ENCODE data around the gene KCNAB1. TPM values are rescaled to one million over a fixed set of nuclear protein-coding genes. Genes with fewer than 3 reads are reported as not detected.
"Not testable (repeated sequence)": the region's sequence is repeated elsewhere in the genome, so short reads cannot be mapped to it uniquely, and the experiment has no call there.

Gene KCNAB1
- total RNA-seq, 2 donors from 2014 or later = 0.26 TPM; not detected in 1

GRCh38 chr3:156569881-156570280 is 449.5 kb downstream of the KCNAB1 start:
- ATAC-seq, H3K27ac Mint-ChIP-seq, DNase-seq: not testable (repeated sequence)

DNA sequence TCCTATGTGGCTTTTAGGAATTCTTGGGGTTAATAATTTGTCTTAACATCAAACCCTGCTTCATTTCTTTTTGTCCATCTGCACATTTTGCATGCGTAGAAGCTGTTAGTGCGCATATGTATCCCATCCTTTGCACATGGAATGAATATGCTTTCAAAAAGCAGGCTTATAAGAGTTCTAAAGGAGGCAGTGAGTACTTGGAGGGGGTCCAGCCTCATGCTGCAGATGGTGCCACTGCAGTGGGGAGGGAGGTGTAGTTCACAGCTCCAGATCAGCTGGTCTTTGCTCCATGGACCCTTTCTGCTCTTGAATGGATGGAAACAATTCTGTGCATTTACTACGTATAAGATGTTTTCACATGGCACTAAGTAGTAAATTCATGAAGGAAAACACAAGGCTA is 455.3 kb downstream of the KCNAB1 start:
- H3K9me3 ChIP-seq (ENCODE audit: control insufficient read depth, low read length, poor library complexity, severe bottlenecking) = no peaks in the 10 kb centered on the region
- Mint-ChIP-seq H3K4me1 (peaks cover 2% of the 10 kb centered on the region), H3K4me3 (no peak overlapping the region), H3K27me3 (peaks cover 69% of the 10 kb centered on the region), H3K36me3 (ENCODE audit: low read depth) (peaks cover 6% of the 10 kb centered on the region), H3K27ac (no peak overlapping the region)
- no peak for DNase-seq
- no peak for ATAC-seq

More at GRCh38 chr3:156569881-156570280, 449.5 kb downstream of the KCNAB1 start:
- H3K4me3 Mint-ChIP-seq; H3K36me3 Mint-ChIP-seq (ENCODE audit: low read depth); H3K4me1 Mint-ChIP-seq; H3K9me3 ChIP-seq (ENCODE audit: control insufficient read depth, low read length, poor library complexity, severe bottlenecking): not testable (repeated sequence)
- H3K27me3 Mint-ChIP-seq = peaks cover 54% of the 10 kb centered on the region

DNA sequence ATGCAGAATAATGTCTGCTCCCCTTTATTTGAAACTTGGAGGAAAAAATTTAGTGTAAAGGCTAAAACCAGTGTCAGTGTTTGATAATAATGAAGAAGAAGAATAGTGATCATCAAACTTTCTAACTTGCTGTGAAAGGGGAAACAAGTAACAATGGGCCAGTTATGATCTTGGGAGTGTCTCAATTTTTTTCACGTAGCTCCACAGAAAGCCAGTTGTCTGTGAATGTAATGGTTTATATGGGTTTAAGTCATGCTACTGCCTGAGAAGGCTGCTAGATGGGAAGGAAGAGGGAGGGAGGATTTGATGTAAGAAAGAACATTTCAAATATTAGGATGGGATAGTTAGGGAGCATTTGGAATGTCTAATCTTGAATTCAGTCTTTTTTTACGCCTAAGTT is 455.7 kb downstream of the KCNAB1 start:
- DNase-seq (no peak), ATAC-seq (no peak)
- Mint-ChIP-seq H3K36me3 (ENCODE audit: low read depth) (peaks cover 6% of the 10 kb centered on the region), H3K27me3 (peaks cover 65% of the 10 kb centered on the region), H3K4me3 (no peak overlapping the region), H3K27ac (no peak overlapping the region), H3K4me1 (peaks cover 2% of the 10 kb centered on the region)
- no peaks in the 10 kb centered on the region for H3K9me3 ChIP-seq (ENCODE audit: control insufficient read depth, low read length, poor library complexity, severe bottlenecking)

- no peaks in the 10 kb centered on the region for H3K4me1 Mint-ChIP-seq
- no peak for DNase-seq
- H3K4me3 Mint-ChIP-seq = no peak overlapping the region
- H3K27me3 Mint-ChIP-seq = peaks cover 57% of the 10 kb centered on the region
- H3K36me3 Mint-ChIP-seq (ENCODE audit: low read depth) = peaks cover 6% of the 10 kb centered on the region
- no peak overlapping the region for H3K27ac Mint-ChIP-seq
- no peaks in the 10 kb centered on the region for H3K9me3 ChIP-seq (ENCODE audit: control insufficient read depth, low read length, poor library complexity, severe bottlenecking)
- ATAC-seq = no peak
Observed at GRCh38 chr3:156576651-156577348, 456.4 kb downstream of the KCNAB1 start.

GRCh38 chr3:156577736-156578135 is 457.4 kb downstream of the KCNAB1 start:
- no peaks in the 10 kb centered on the region for H3K4me1 Mint-ChIP-seq

DNA sequence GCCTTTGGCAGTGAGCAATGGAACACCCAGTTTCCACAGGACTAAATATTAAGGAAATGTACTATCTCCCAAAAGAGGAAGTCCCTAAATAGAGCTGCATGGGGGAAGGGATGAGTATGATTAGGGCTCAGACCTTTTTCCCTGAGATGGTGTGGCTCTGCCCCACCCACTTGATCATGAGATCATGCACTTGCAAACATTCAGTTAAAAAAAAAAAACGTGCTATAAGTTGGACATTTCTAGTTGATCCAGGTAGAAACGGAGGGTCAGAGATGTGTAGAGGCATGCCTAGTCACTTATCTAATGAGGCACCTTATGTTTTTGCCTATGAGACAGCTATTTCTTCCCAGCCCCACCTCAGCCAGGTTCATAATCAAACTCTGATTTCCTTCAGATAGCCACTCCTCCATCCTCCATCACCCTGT is 459.1 kb downstream of the KCNAB1 start:
- Mint-ChIP-seq H3K27me3 (peaks cover 33% of the 10 kb centered on the region), H3K4me1 (peaks cover 5% of the 10 kb centered on the region), H3K27ac (no peak overlapping the region), H3K4me3 (no peak overlapping the region), H3K36me3 (ENCODE audit: low read depth) (peaks cover 3% of the 10 kb centered on the region)
- DNase-seq (no peak), ATAC-seq (no peak)
- H3K9me3 ChIP-seq (ENCODE audit: control insufficient read depth, low read length, poor library complexity, severe bottlenecking) = no peaks in the 10 kb centered on the region

More at GRCh38 chr3:156577736-156578135, 457.4 kb downstream of the KCNAB1 start:
- peaks cover 48% of the 10 kb centered on the region for H3K27me3 Mint-ChIP-seq
- no peak overlapping the region for H3K4me3 Mint-ChIP-seq
- H3K36me3 Mint-ChIP-seq (ENCODE audit: low read depth) = peaks cover 6% of the 10 kb centered on the region
- H3K9me3 ChIP-seq (ENCODE audit: control insufficient read depth, low read length, poor library complexity, severe bottlenecking) = no peaks in the 10 kb centered on the region
- ATAC-seq (no peak), DNase-seq (no peak)
- H3K27ac Mint-ChIP-seq = no peak overlapping the region

DNA sequence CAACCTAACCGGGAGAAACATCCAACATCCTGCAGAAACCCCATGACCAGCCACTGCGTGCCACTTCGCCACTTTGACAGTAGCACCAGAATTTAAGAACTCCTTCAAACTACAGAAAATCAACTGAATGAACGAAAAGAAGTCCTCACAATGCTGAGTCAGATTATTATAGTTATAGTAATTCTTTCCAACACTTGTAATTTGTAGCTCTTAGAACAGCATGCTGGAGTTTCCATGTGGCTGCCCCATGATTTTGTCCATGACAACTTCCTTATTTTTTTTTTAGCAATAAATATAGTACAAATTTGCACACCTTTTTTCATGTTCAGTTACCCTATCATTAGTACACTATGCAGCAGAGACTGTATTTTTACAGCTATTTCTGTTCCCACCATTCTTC is 460.7 kb downstream of the KCNAB1 start:
- no peak for DNase-seq
- no peak for ATAC-seq
- Mint-ChIP-seq H3K36me3 (ENCODE audit: low read depth) (no peaks in the 10 kb centered on the region), H3K27me3 (peaks cover 20% of the 10 kb centered on the region), H3K27ac (no peak overlapping the region), H3K4me1 (peaks cover 5% of the 10 kb centered on the region), H3K4me3 (no peak overlapping the region)
- H3K9me3 ChIP-seq (ENCODE audit: control insufficient read depth, low read length, poor library complexity, severe bottlenecking) = no peaks in the 10 kb centered on the region

DNA sequence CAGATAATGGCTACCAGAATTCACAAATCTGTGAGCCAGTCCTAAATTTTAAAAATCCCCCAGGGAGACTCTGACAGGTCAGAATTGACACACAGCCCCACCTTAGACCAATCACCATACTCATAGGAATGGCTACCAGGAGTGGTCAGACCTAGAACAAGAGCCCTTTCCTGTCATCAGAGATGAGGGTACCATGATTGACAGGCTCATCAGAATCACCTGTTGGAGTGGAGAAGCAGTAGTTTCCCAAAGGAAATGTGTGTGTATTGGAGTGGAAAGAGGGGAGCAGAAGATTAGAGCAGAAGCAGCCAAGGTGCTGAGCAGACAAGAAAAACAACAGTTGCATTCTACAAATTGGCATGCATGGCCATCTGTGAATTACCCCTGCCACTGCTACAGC is 461.6 kb downstream of the KCNAB1 start:
- no peak overlapping the region for H3K4me3 Mint-ChIP-seq
- DNase-seq = no peak
- H3K4me1 Mint-ChIP-seq = peaks cover 5% of the 10 kb centered on the region
- ATAC-seq = no peak
- H3K36me3 Mint-ChIP-seq (ENCODE audit: low read depth) = no peaks in the 10 kb centered on the region
- H3K27me3 Mint-ChIP-seq = peaks cover 11% of the 10 kb centered on the region
- no peak overlapping the region for H3K27ac Mint-ChIP-seq
- H3K9me3 ChIP-seq (ENCODE audit: control insufficient read depth, low read length, poor library complexity, severe bottlenecking) = no peaks in the 10 kb centered on the region

- ATAC-seq (no peak), DNase-seq (no peak)
- no peaks in the 10 kb centered on the region for H3K9me3 ChIP-seq (ENCODE audit: control insufficient read depth, low read length, poor library complexity, severe bottlenecking)
- Mint-ChIP-seq H3K27me3 (peaks cover 10% of the 10 kb centered on the region), H3K4me1 (peaks cover 5% of the 10 kb centered on the region), H3K4me3 (no peak overlapping the region), H3K27ac (no peak overlapping the region), H3K36me3 (ENCODE audit: low read depth) (no peaks in the 10 kb centered on the region)
Observed at GRCh38 chr3:156582532-156583183, 462.3 kb downstream of the KCNAB1 start.

DNA sequence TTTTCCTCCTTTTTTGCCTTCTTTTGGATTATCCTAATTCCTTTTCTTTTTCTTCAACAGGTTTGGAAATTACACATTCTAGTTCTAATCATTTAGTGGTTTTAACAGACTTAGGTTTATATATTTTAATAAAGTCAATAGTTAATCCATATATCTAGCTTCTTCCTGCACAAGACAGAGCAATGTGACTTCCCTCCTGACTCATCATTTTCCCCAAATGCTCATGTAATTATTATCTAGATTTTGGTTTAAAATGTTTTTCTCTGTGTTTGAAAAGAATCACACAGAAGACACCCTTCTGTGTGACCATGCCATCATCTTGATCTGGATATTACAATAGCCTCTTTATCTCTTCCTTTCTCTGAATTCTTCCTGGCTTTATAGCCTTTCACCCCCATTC is 463.1 kb downstream of the KCNAB1 start:
- no peak overlapping the region for H3K27ac Mint-ChIP-seq
- ATAC-seq (no peak), DNase-seq (no peak)
- H3K36me3 Mint-ChIP-seq (ENCODE audit: low read depth) = no peaks in the 10 kb centered on the region
- no peaks in the 10 kb centered on the region for H3K9me3 ChIP-seq (ENCODE audit: control insufficient read depth, low read length, poor library complexity, severe bottlenecking)
- H3K27me3 Mint-ChIP-seq = peaks cover 10% of the 10 kb centered on the region
- H3K4me1 Mint-ChIP-seq = peaks cover 5% of the 10 kb centered on the region
- no peak overlapping the region for H3K4me3 Mint-ChIP-seq

DNA sequence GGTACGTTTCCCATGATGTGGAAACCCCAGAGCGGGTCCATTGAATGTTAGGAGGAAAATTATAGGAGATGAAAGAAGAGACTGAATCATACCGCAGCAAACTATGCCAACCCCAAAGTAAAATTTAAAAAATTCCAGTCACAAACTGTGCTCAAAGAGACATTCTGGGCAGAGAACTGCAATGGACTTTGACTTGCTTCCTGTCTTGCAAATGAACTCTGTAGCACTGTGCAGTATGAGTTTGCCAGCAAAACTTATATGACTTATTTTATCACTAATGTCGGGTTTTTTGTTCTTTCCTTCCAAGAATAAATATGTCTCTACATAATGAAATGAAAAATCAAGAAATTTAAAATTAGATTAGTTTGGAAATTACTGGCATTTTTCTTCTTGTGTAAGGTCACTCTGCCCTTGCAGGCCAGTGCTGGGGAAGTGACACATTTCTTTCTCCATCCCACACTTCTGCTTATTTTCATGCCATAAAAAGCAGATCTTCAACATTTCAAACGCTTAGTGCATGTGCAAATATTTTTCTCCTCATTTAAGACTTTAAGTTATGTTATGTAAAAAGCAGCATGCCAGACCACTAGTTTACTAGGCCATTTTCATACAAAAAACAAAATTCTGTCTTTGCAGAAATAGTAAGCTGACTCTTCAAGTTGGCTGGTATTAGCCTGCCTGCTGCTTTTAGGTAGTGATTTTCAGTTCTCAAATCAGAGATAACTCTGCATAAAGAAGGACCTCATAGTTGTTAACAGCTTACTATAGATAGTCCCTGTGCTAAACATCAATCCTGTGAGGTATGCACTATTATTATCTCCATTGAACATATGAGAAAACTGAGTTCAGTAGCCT is 466.8 kb downstream of the KCNAB1 start:
- no peak for DNase-seq
- no peak for ATAC-seq
- Mint-ChIP-seq H3K27ac (no peak overlapping the region), H3K4me1 (peaks cover 5% of the 10 kb centered on the region), H3K4me3 (no peak overlapping the region), H3K36me3 (ENCODE audit: low read depth) (no peaks in the 10 kb centered on the region), H3K27me3 (no peaks in the 10 kb centered on the region)
- H3K9me3 ChIP-seq (ENCODE audit: control insufficient read depth, low read length, poor library complexity, severe bottlenecking) = no peaks in the 10 kb centered on the region

DNA sequence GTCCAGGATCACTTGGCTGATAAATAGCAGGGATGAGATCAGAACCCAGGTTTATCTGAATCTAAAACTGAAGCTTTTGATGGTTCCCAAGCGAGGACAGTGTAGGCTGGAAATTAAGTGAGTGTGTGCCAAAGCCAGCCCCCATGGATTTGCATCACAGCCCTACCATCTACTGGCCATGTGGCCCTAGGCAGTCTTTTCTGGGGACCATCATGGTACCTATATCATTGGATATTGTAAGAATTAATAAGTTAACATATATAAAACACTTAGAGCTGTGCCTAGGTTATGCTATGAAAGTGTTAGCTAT is 467.3 kb downstream of the KCNAB1 start:
- ATAC-seq (no peak), DNase-seq (no peak)
- H3K9me3 ChIP-seq (ENCODE audit: control insufficient read depth, low read length, poor library complexity, severe bottlenecking) = no peaks in the 10 kb centered on the region
- Mint-ChIP-seq H3K36me3 (ENCODE audit: low read depth) (no peaks in the 10 kb centered on the region), H3K27me3 (no peaks in the 10 kb centered on the region), H3K4me1 (peaks cover 5% of the 10 kb centered on the region), H3K4me3 (no peak overlapping the region), H3K27ac (no peak overlapping the region)
